ENCODE results near the gene AP1G1. TPM values are rescaled to one million over a fixed set of nuclear protein-coding genes. Genes with fewer than 3 reads are reported as not detected.

The AP1G1 gene
- total RNA-seq, 4 donors from 2014 or later: 43.7 to 66.2 (median 57.1) TPM

GRCh38 chr16:71724320-71724751 is 84.3 kb downstream of the AP1G1 start, which contains the start of gene PHLPP2:
Gene PHLPP2 (minus strand): TSS chr16:71724701. CDS start chr16:71714795, 9,906 bp downstream.
- Histone ChIP-seq H3K36me3 (peaks cover 0 to 5% of the 10 kb centered on the region in 2 donors), H3K27ac (peak within 1 kb of the TSS; percentile 82 to 98 (median 94)), H3K9me3 (no peaks in the 10 kb centered on the region), H3K4me1 (peaks cover 0 to 53% (median 17%) of the 10 kb centered on the region in 3 donors), H3K4me3 (peak within 1 kb of the TSS; percentile 90 to 96), H3K27me3 (no peaks in the 10 kb centered on the region)
- WGBS, 2 donors (ENCODE audit: low coverage in 1 of 2): 19 to 21% methylated on average over 8 to 10 of the region's 10 CpGs
- no peak for ATAC-seq
- TF ChIP-seq EP300 (IDR thresholded peaks at IDR 0.05): no peak
- no peak for TF ChIP-seq CTCF (IDR thresholded peaks at IDR 0.05)
- TF ChIP-seq POLR2AphosphoS5 (IDR thresholded peaks at IDR 0.05): no peak
- TF ChIP-seq POLR2A (IDR thresholded peaks at IDR 0.05): no peak

GRCh38 chr16:71723537-71724319 is 84.9 kb downstream of the AP1G1 start:
- TF ChIP-seq POLR2AphosphoS5 (IDR thresholded peaks at IDR 0.05) (no peak), CTCF (IDR thresholded peaks at IDR 0.05) (peak in 1 of 4 experiments; percentile 23), EP300 (IDR thresholded peaks at IDR 0.05) (no peak), POLR2A (IDR thresholded peaks at IDR 0.05) (peak; percentile 43 to 58)
- Histone ChIP-seq H3K27me3 (no peaks in the 10 kb centered on the region), H3K9me3 (no peaks in the 10 kb centered on the region), H3K27ac (peak overlapping the region; percentile 82 to 98 (median 94)), H3K36me3 (peaks cover 0 to 2% of the 10 kb centered on the region in 2 donors), H3K4me3 (peak overlapping the region; percentile 90 to 96), H3K4me1 (peaks cover 0 to 53% (median 17%) of the 10 kb centered on the region in 3 donors)
- ATAC-seq: peak; percentile 94
- 0 to 8% methylated on average over 2 to 4 of the region's 104 CpGs for WGBS, 2 donors (ENCODE audit: low coverage in 1 of 2)

GRCh38 chr16:71722801-71723536 is 85.7 kb downstream of the AP1G1 start:
- WGBS, 2 donors (ENCODE audit: low coverage in 1 of 2): 0% methylated on average over 2 to 7 of the region's 59 CpGs
- Histone ChIP-seq H3K27me3 (no peaks in the 10 kb centered on the region), H3K36me3 (no peaks in the 10 kb centered on the region), H3K4me1 (peaks cover 0 to 53% (median 17%) of the 10 kb centered on the region in 3 donors), H3K9me3 (no peaks in the 10 kb centered on the region), H3K4me3 (peak overlapping the region; percentile 90 to 96), H3K27ac (peak overlapping the region; percentile 82 to 98 (median 94))
- TF ChIP-seq POLR2A (IDR thresholded peaks at IDR 0.05): peak in 1 of 2 donors; percentile 34
- TF ChIP-seq EP300 (IDR thresholded peaks at IDR 0.05): no peak
- peak; percentile 63 for TF ChIP-seq POLR2AphosphoS5 (IDR thresholded peaks at IDR 0.05)
- ATAC-seq: peak; percentile 71

DNA sequence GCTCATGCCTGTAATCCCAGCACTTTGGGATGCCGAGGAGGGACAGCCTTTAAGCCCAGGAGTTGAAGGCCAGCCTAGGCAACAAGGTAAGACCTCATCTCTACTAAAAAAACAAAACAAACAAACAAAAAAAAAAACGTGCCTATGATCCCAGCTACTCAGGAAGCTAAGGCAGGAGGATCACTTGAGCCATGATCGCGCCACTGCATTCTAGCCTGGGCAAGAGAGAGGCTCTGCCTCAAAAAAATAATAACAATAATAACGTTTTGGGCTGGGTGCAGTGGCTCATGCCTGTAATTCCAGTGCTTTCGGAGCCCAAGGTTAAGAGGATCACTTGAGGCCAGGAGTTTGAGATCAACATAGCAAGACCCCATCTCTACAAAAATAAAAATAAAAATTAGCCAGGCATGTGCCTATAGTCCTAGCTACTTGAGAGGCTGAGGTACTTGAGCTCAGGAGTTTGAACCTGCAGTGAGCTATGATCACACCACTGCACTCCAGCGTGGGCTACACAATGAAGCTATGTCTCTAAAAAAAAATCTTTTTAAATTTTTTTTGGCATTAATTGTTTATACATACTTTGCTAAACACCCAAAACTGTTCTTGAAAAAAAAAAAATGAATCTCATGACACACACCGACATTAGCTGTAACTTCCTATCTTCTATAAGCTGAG is 87.4 kb downstream of the AP1G1 start:
- TF ChIP-seq POLR2A (IDR thresholded peaks at IDR 0.05) (no peak), EP300 (IDR thresholded peaks at IDR 0.05) (no peak), CTCF (IDR thresholded peaks at IDR 0.05) (no peak)
- no peaks in the 10 kb centered on the region for H3K36me3 ChIP-seq
- 82 to 86% methylated on average over 3 to 7 of the region's 8 CpGs for WGBS, 2 donors (ENCODE audit: low coverage in 1 of 2)

GRCh38 chr16:71712501-71712900 is 96.1 kb downstream of the AP1G1 start:
- 45 to 55% methylated on average over 1 of the region's 1 CpG for WGBS, 2 donors (ENCODE audit: low coverage in 1 of 2)
- no peak for TF ChIP-seq POLR2AphosphoS5 (IDR thresholded peaks at IDR 0.05)
- TF ChIP-seq POLR2A (IDR thresholded peaks at IDR 0.05): no peak
- no peak for TF ChIP-seq CTCF (IDR thresholded peaks at IDR 0.05)
- Histone ChIP-seq H3K9me3 (no peaks in the 10 kb centered on the region), H3K27me3 (no peaks in the 10 kb centered on the region), H3K4me1 (peaks cover 0 to 33% (median 0%) of the 10 kb centered on the region in 3 donors), H3K4me3 (no peak overlapping the region), H3K27ac (no peak overlapping the region), H3K36me3 (peaks cover 0 to 14% of the 10 kb centered on the region in 2 donors)
- ATAC-seq: no peak

More for the DNA sequence above, 87.4 kb downstream of the AP1G1 start:
- peaks cover 0 to 42% (median 11%) of the 10 kb centered on the region in 3 donors for H3K4me1 ChIP-seq
- no peak overlapping the region for H3K27ac ChIP-seq
- H3K9me3 ChIP-seq: no peaks in the 10 kb centered on the region
- no peak overlapping the region for H3K4me3 ChIP-seq
- no peak for ATAC-seq
- H3K27me3 ChIP-seq: no peaks in the 10 kb centered on the region
